Upper lobe of left lung (tissue), 6 donors: ENCODE measurements around the gene NOL4L. TPM values are rescaled to one million over a fixed set of nuclear protein-coding genes. Genes with fewer than 3 reads are reported as not detected.

Experiments
- ATAC-seq, 2 donors: fragments of 200-7000 bp; cut with Tn5 transposase; one replicate each; pipeline ENCODE4 v1.9.1; 2022; ENCODE audit warnings: mild to moderate bottlenecking in 2 of 2, moderate library complexity in 2 of 2; ENCODE audit not compliant: low FRiP score in 2 of 2
- DNase-seq, 2 donors: peaks; one replicate each; pipeline ENCODE4 v3.0.0-alpha.2; 2019 to 2020
- H3K27ac ChIP-seq, 4 donors: fragments of 200-600 bp; sonication (generic); one replicate each; pipeline ENCODE4 v1.5.1; 2016 to 2019
- H3K27me3 ChIP-seq, 4 donors: fragments of 200-600 bp; sonication (generic); one replicate each; pipeline ENCODE4 v1.5.1; 2017 to 2019
- H3K36me3 ChIP-seq, 4 donors: fragments of 200-600 bp; sonication (generic); one replicate each; pipeline ENCODE4 v1.5.1; 2016 to 2019
- H3K4me1 ChIP-seq, 4 donors: fragments of 200-600 bp; sonication (generic); one replicate each; pipeline ENCODE4 v1.5.1; 2018 to 2019
- H3K4me3 ChIP-seq, 4 donors: fragments of 200-600 bp; sonication (generic); one replicate each; pipeline ENCODE4 v1.5.1; 2017 to 2019; ENCODE audit warnings: mild to moderate bottlenecking in 2 of 4, moderate library complexity in 1 of 4
- H3K9me3 ChIP-seq, 4 donors: fragments of 200-600 bp; sonication (generic); one replicate each; pipeline ENCODE4 v1.5.1; 2018 to 2019
- CTCF ChIP-seq, 6 experiments: fragments of 450-650 bp in 4 of 6; fragments of 200-600 bp in 2 of 6; sonication (generic) in 2 of 6; IDR thresholded peaks; one replicate each; pipeline ENCODE4 v1.5.1; 2016 to 2019; ENCODE audit warnings: antibody characterized with exemption in 6 of 6
- EP300 ChIP-seq, 4 donors: sonication (generic); formaldehyde crosslinking; IDR thresholded peaks; one replicate each; pipeline ENCODE4 v1.5.1; 2017; ENCODE audit warnings: antibody characterized with exemption in 4 of 4, control low read depth in 2 of 4
- POLR2A ChIP-seq, 4 donors: fragments of 450-650 bp; IDR thresholded peaks; one replicate each; pipeline ENCODE4 v1.5.1; 2016 to 2017; ENCODE audit warnings: antibody characterized with exemption in 4 of 4, mild to moderate bottlenecking in 2 of 4
- POLR2AphosphoS5 ChIP-seq, 2 donors: sonication (generic); formaldehyde crosslinking; IDR thresholded peaks; one replicate each; pipeline ENCODE4 v1.5.1; 2017; ENCODE audit warnings: antibody characterized with exemption in 2 of 2
- WGBS, 2 donors: methylation state at CpG; one replicate each; pipeline ENCODE4 v1.1.5; 2017 to 2018; 5-methylcytosine and 5-hydroxymethylcytosine counted together
- total RNA-seq, 6 donors: library from RNA; depleted of rRNA in 4 of 6; stranded (reverse); fragments of >200 nt in 4 of 6; gene quantifications; one replicate each; pipeline versions ENCODE4 v1.1.0 to v1.2.1, GENCODE V29; 2016 to 2021
- donor health status: DM: no; HTN: no; CAD: no; lungs with moderate emphysema.
- donor health status: DM: no; HTN: yes; CAD: no; lungs with severe emphysema.

The NOL4L gene
- total RNA-seq, 6 donors from 2014 or later = 13.4 to 40.2 (median 19.0) TPM

GRCh38 chr20:32434434-32434833 is 150.7 kb downstream of the NOL4L start:
- peaks cover 7 to 17% (median 14%) of the 10 kb centered on the region in 4 donors for H3K4me1 ChIP-seq
- WGBS, 2 donors = 83 to 90% methylated on average over 6 to 13 of the region's 19 CpGs
- ATAC-seq = no peak

GRCh38 chr20:32433311-32434021 is 151.7 kb downstream of the NOL4L start:
- H3K9me3 ChIP-seq = no peaks in the 10 kb centered on the region
- no peak overlapping the region for H3K4me3 ChIP-seq
- H3K36me3 ChIP-seq = peaks cover 52 to 99% (median 85%) of the 10 kb centered on the region in 4 donors
- peak overlapping the region in 3 of 4 donors; percentile 17 to 59 (median 44) for H3K27ac ChIP-seq
- 75 to 81% methylated on average over 18 to 20 of the region's 20 CpGs for whole genome bisulfite sequencing, 2 donors
- H3K27me3 ChIP-seq = no peaks in the 10 kb centered on the region
- DNase-seq (no peak), ATAC-seq (no peak)
- peaks cover 7 to 17% (median 14%) of the 10 kb centered on the region in 4 donors for H3K4me1 ChIP-seq
- TF ChIP-seq EP300 (IDR thresholded peaks at IDR 0.05) (peak in 3 of 4 donors; percentile 22 to 60 (median 51)), CTCF (IDR thresholded peaks at IDR 0.05) (no peak), POLR2A (IDR thresholded peaks at IDR 0.05) (no peak), POLR2AphosphoS5 (IDR thresholded peaks at IDR 0.05) (peak; percentile 70 to 77)

More at GRCh38 chr20:32434434-32434833, 150.7 kb downstream of the NOL4L start:
- Histone ChIP-seq H3K36me3 (peaks cover 43 to 99% (median 85%) of the 10 kb centered on the region in 4 donors), H3K9me3 (no peaks in the 10 kb centered on the region), H3K27me3 (no peaks in the 10 kb centered on the region), H3K4me3 (no peak overlapping the region), H3K27ac (peak overlapping the region in 3 of 4 donors; percentile 6 to 39 (median 35))
- no peak for DNase-seq
- no peak for TF ChIP-seq CTCF (IDR thresholded peaks at IDR 0.05)

GRCh38 chr20:32432277-32432676 is 152.9 kb downstream of the NOL4L start:
- no peaks in the 10 kb centered on the region for H3K9me3 ChIP-seq
- 53 to 64% methylated on average over 2 of the region's 2 CpGs for WGBS, 2 donors
- ATAC-seq (no peak), DNase-seq (no peak)
- no peak overlapping the region for H3K4me3 ChIP-seq
- H3K4me1 ChIP-seq = peaks cover 7 to 17% (median 14%) of the 10 kb centered on the region in 4 donors
- H3K27me3 ChIP-seq = no peaks in the 10 kb centered on the region
- peaks cover 54 to 94% (median 84%) of the 10 kb centered on the region in 4 donors for H3K36me3 ChIP-seq
- H3K27ac ChIP-seq = peak overlapping the region in 2 of 4 donors; percentile 44 to 59
- TF ChIP-seq POLR2A (IDR thresholded peaks at IDR 0.05) (no peak), POLR2AphosphoS5 (IDR thresholded peaks at IDR 0.05) (no peak), CTCF (IDR thresholded peaks at IDR 0.05) (no peak), EP300 (IDR thresholded peaks at IDR 0.05) (no peak)

- 93 to 97% methylated on average over 12 of the region's 12 CpGs for WGBS, 2 donors
- peak overlapping the region in 1 of 4 donors; percentile 59 for H3K27ac ChIP-seq
- DNase-seq (no peak), ATAC-seq (no peak)
- TF ChIP-seq POLR2AphosphoS5 (IDR thresholded peaks at IDR 0.05) = no peak
- no peak for TF ChIP-seq EP300 (IDR thresholded peaks at IDR 0.05)
- no peak overlapping the region for H3K4me3 ChIP-seq
- peaks cover 54 to 86% (median 77%) of the 10 kb centered on the region in 4 donors for H3K36me3 ChIP-seq
- no peaks in the 10 kb centered on the region for H3K9me3 ChIP-seq
- H3K4me1 ChIP-seq = peaks cover 7 to 17% (median 14%) of the 10 kb centered on the region in 4 donors
- H3K27me3 ChIP-seq = no peaks in the 10 kb centered on the region
Observed at GRCh38 chr20:32431457-32431856, 153.7 kb downstream of the NOL4L start.

- 96 to 97% methylated on average over 13 to 16 of the region's 16 CpGs for WGBS, 2 donors
- Histone ChIP-seq H3K36me3 (peaks cover 41 to 70% (median 61%) of the 10 kb centered on the region in 4 donors), H3K27ac (no peak overlapping the region), H3K4me1 (peaks cover 7 to 17% (median 14%) of the 10 kb centered on the region in 4 donors), H3K27me3 (no peaks in the 10 kb centered on the region), H3K9me3 (no peaks in the 10 kb centered on the region), H3K4me3 (no peak overlapping the region)
- no peak for TF ChIP-seq EP300 (IDR thresholded peaks at IDR 0.05)
- TF ChIP-seq POLR2A (IDR thresholded peaks at IDR 0.05) = no peak
- no peak for TF ChIP-seq POLR2AphosphoS5 (IDR thresholded peaks at IDR 0.05)
- TF ChIP-seq CTCF (IDR thresholded peaks at IDR 0.05) = no peak
- DNase-seq (peak in 1 of 2 donors; percentile 50), ATAC-seq (no peak)
Observed at GRCh38 chr20:32429745-32430360, 155.3 kb downstream of the NOL4L start.
